NCI-H2107 treated with DMSO at 0.1 percent for 48 hours (cell line): ENCODE measurements around the gene DHRS12.

Source experiments
- DNase-seq: peaks from one replicate; lab custom pipeline; 2025; ENCODE audit not compliant: unreplicated experiment; lab: John Stamatoyannopoulos, UW

DHRS12 gene

GRCh38 chr13:51803422-51804294 is at the start of gene DHRS12:
TSS of gene DHRS12 (minus strand) at chr13:51804163. CDS start at chr13:51799659, 4,504 bp downstream.
- DNase-seq, result peak; percentile 55

- DNase-seq, result no peak
Observed at GRCh38 chr13:51849145-51850101, 45.5 kb upstream of the DHRS12 start.

DNA sequence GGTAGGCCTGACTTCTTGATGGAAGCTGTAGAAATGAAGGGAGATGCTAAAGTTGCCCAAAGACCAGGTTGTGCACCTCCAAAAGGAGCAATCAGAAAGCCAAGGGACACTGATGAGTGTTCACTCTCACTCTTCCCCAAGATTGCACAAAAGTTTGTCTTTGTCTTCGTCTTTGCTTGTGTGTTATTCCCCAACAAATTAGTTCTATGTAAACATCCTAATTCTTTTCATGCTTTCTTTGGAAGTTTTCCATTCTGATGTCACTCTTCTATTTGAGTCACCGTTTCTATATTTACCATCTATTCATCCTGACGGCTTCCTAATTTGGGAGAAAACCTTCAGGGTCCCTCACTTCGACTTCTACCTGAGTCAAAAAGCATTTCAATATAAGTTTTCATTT is 44.7 kb upstream of the DHRS12 start:
- no peak for DNase-seq

- no peak for DNase-seq
Observed at GRCh38 chr13:51846756-51847155, 42.8 kb upstream of the DHRS12 start.

GRCh38 chr13:51845574-51846318 is 41.8 kb upstream of the DHRS12 start:
- DNase-seq, result no peak

DNA sequence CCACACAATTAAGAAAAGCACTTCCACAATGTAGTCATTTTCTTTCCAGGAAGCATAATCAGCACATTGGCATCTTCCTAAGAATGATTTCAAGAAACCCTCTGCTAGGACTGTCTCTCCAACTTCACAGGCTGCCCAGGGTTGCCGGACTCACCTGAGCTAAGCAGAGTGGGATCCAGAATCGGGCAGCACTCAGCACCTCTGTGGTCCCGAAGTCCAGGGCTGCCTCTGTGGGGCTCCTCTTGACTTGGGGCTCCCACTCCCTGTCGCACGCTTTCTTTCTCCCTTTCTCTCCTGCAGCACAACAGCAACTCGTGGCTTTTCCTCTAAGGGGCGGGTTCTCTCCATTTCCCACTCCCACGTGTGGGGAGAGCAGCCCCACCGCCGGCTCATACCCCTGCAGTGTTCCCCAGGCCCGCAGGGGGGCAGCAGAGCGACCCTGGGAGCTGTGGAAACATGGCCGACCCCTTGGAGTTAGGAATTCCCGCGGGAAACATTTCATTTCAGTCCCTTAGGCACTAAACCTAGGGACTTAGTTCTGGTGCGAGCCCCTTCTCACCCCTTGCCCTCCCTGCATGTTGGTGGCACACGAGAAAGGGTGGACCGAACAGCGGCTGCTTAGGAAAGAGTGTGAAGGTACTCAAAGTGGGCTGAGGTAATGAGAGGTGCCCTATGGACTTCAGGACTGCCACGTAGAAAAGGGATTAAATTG is 41.1 kb upstream of the DHRS12 start, which contains the start of gene TMEM272:
Gene TMEM272, minus strand, starts transcription at position 316 of the 712 bp plus-strand sequence. CDS start 6,647 bp downstream, outside the sequence.
- no peak for DNase-seq

- DNase-seq, result no peak
Observed at GRCh38 chr13:51843529-51843928, 39.6 kb upstream of the DHRS12 start.

- DNase-seq, result no peak
Observed at GRCh38 chr13:51841732-51842131, 37.8 kb upstream of the DHRS12 start.

DNA sequence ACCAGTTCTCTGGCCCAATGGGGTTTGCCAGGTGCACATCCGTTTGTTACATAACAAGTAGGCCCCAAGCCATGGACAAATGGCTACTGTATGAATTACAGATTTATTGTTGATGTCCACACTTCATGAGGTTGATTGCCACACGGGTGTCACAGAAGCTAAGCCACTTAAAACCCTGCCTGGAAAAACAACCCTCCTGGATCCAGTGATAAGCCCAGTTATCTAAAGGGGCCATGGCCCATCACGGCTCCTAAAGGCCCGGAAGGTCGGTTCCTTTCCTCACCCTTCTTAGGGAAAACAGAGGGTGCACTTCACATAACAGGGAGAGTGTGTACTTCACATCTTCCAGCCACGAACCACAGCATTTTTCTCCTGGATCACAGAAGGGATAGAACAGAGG is 37.0 kb upstream of the DHRS12 start:
- DNase-seq, result no peak

- no peak for DNase-seq
Observed at GRCh38 chr13:51839711-51840540, 36.0 kb upstream of the DHRS12 start.

GRCh38 chr13:51838240-51838846 is 34.4 kb upstream of the DHRS12 start:
- DNase-seq, result no peak

GRCh38 chr13:51837016-51837415 is 33.1 kb upstream of the DHRS12 start:
- no peak for DNase-seq

GRCh38 chr13:51834581-51835171 is 30.7 kb upstream of the DHRS12 start:
- no peak for DNase-seq

DNA sequence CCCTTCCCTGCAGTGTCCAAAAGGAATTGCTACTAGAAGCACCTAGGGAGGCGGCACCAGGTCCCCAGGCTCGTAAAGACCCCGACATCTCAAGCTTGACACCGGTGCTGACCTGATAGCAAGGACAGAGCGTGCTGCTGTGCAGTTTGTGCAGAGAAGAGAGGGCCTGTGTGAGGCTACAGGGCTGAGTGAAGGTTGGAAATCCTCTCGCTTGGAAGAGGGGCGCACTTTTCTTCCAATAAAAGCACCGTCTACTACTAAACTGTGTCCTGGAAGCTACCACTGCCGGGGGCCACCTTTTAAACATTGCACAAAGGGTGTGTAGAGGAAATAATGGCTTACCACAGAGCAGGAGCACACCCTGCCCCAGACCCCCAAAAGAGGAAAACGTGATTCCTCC is 30.0 kb upstream of the DHRS12 start:
- DNase-seq, result no peak

DNA sequence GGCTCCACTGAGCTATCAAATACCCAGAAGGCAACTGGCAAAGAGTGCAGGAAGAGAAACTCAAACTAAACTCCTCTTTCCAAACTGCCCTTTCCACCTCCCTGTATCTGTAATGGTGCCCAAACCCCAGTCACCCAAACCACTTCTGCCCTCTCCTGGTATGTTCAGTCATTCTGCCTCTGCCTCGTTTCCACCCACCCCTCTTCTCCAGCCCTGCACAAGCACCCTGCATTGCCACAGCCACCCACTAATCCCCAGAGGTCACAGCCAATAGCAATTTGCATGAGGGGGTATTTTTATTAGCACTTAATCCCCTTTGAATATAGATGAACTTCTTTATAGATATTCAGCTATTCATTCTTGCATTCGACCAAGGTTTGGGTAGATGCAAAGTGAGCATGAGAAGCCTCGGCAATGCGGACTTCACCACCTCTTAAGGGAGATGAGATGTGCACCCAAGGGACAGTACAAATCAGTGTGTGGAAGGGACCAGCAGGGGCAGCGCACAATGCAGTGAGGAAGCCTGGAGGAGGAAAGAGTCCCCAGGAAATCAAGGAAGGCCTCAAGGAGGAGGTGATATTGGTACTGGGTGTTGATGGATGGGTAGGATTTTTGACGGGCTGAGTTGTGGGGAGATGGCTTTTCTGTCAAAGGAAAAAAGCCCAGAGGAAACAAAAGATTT is 28.6 kb upstream of the DHRS12 start:
- peak; percentile 38 for DNase-seq

DNA sequence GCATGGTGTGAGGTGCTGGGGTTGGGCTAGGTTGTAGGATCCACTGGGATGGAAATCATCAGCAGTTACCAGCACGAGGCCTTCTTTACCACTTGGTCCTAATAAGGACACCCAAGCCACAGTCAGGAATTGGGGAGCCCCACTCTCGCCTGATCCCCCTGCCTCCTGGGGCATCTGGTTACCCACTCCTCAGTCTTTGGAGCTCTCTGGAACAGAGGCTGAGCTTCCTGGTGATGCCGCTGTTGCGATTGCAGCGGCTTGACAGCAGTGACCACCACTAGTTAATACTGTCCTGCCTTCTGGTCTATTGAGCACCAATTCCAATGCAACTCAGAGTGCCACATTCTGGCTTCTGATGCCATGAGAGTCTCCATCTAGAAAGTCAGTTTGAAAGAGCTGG is 27.6 kb upstream of the DHRS12 start:
- no peak for DNase-seq

DNA sequence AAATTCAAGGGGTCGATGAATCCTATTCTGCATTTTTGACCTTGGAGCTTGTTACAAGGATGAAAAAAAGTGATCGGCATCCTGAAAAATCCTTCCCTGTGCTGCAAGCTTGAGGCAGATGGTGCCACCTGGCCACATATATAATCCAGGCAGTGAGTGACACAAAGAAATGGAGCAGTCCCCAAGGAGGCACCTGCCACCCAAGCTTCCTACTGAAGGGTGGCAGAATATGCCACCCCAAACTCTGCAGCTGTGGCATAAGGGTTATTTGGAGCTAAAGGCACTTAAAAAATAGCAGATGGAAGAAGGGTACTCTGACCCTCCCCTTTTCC is 25.6 kb upstream of the DHRS12 start:
- peak; percentile 63 for DNase-seq
